Uterus (tissue), 2 donors: ENCODE results near the gene SERPINA4.

ENCODE experiments used
- POLR2A ChIP-seq, 2 donors: fragments of 450-650 bp; IDR thresholded peaks; one replicate each; pipeline ENCODE4 v1.6.1; 2016; ENCODE audit warnings: antibody characterized with exemption in 2 of 2, mild to moderate bottlenecking in 1 of 2, moderate library complexity in 1 of 2
- TF ChIP-seq, protein P1 (sequence below), 4 experiments: fragments of 200-600 bp in 2 of 4; fragments of 450-650 bp in 2 of 4; sonication (generic) in 2 of 4; IDR thresholded peaks; one replicate each; pipeline ENCODE4 v1.5.1; 2016 to 2019; ENCODE audit warnings: antibody characterized with exemption in 4 of 4, mild to moderate bottlenecking in 2 of 4, moderate library complexity in 1 of 4

DNA sequence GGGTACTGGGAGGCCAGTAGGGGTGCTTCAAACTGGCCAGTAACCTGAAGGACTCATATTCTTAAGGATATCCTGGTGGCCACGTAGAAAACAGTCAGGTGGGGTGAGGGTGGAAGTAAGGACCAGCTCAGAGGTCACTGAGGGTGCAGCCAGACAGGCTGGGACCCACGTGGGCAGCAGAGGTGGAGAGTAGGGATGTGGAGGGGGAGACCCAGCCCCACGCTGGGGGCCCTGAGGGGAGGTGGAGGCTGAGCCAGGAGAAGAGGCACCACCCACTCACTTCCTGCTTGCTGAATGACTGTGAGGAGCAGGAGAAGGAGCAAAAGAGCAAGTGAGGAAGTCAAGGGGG is 38.4 kb downstream of the SERPINA4 start:
- TF ChIP-seq, protein P1, sequence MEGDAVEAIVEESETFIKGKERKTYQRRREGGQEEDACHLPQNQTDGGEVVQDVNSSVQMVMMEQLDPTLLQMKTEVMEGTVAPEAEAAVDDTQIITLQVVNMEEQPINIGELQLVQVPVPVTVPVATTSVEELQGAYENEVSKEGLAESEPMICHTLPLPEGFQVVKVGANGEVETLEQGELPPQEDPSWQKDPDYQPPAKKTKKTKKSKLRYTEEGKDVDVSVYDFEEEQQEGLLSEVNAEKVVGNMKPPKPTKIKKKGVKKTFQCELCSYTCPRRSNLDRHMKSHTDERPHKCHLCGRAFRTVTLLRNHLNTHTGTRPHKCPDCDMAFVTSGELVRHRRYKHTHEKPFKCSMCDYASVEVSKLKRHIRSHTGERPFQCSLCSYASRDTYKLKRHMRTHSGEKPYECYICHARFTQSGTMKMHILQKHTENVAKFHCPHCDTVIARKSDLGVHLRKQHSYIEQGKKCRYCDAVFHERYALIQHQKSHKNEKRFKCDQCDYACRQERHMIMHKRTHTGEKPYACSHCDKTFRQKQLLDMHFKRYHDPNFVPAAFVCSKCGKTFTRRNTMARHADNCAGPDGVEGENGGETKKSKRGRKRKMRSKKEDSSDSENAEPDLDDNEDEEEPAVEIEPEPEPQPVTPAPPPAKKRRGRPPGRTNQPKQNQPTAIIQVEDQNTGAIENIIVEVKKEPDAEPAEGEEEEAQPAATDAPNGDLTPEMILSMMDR (IDR thresholded peaks at IDR 0.05) = no peak
- TF ChIP-seq POLR2A (IDR thresholded peaks at IDR 0.05) = no peak
